Measurements from ENCODE around the gene HOXB5. TPM values are rescaled to one million over a fixed set of nuclear protein-coding genes. Genes with fewer than 3 reads are reported as not detected.

The HOXB5 gene
- total RNA-seq, 2 donors from 2014 or later: 0.56 to 3.8 TPM

DNA sequence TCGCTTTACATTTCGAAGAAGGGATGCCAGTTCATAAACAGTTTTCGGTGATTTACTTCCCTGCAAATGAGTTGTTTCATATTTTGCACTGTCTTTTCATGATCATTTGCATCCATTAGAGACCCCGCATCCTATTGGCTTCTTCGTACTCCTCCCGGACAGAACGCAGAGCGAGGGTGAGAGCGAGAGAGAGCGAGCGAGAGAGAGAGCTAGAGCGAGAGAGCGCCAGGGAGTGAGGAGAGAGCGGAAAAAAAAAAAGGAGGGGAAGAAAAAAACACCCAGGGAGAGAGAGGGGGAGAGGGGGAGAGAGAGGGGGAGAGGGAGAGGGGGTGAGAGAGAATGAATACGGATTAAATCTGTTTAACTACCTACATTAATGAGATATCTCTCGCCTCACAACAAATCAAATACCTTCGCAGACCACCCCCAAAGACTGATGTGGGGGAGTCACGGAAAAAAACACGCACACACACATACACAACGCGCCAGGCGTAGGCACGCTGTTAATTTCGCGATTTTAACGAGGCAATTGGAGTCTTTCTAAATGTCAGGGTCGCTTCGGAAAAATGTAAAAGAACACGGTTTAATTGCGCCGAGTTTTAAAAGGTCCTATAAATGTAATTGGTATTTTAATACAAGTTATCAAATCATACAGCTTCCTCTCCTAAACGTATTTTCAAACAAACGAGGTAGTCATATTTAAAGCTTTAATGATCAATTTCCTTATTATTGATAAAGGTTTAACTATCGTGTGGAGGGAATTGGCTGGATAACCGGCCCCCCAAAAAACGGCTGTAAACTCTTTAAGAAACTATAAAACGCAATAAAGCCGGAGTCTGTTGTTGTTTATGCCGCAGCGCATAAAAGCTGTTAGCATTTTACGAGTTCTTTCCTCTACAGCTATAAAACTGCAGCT lies 21.7 kb upstream of the HOXB5 start, which contains the start of gene HOXB8:
TSS of gene HOXB8 (minus strand) at position 246 of the 916 bp plus-strand sequence. CDS start 588 bp downstream, outside the sequence.
- peaks cover 4 to 40% of the 10 kb centered on the region in 2 donors for H3K4me1 ChIP-seq (ENCODE audit: control insufficient read depth in 1 of 2, low read depth in 2 of 2)
- H3K27me3 ChIP-seq (replicated peaks; ENCODE audit: insufficient read depth): peaks cover 29% of the 10 kb centered on the region
- peak within 1 kb of the TSS; percentile 81 for H3K4me3 ChIP-seq
- DNase-seq (ENCODE audit: low spot score): no peak
- H3K36me3 ChIP-seq: no peaks in the 10 kb centered on the region
- TF ChIP-seq CTCF (IDR thresholded peaks at IDR 0.05): no peak
- H3K9me3 ChIP-seq: no peaks in the 10 kb centered on the region
- no peak within 1 kb of the TSS for H3K27ac ChIP-seq
- no peak for ATAC-seq (ENCODE audit: insufficient number of reproducible peaks, low FRiP score, low read depth)

- no peaks in the 10 kb centered on the region for H3K36me3 ChIP-seq
- no peaks in the 10 kb centered on the region for H3K9me3 ChIP-seq
- ATAC-seq (ENCODE audit: insufficient number of reproducible peaks, low FRiP score, low read depth) (no peak), DNase-seq (ENCODE audit: low spot score) (no peak)
- H3K27me3 ChIP-seq (replicated peaks; ENCODE audit: insufficient read depth): peaks cover 19% of the 10 kb centered on the region
- no peak for TF ChIP-seq CTCF (IDR thresholded peaks at IDR 0.05)
- peak overlapping the region; percentile 81 for H3K4me3 ChIP-seq
- no peak overlapping the region for H3K27ac ChIP-seq
- H3K4me1 ChIP-seq (ENCODE audit: control insufficient read depth in 1 of 2, low read depth in 2 of 2): peaks cover 4 to 52% of the 10 kb centered on the region in 2 donors
These were observed 20.5 kb upstream of the HOXB5 start for GRCh38 chr17:48613862-48614694.

- H3K27me3 ChIP-seq (replicated peaks; ENCODE audit: insufficient read depth): peaks cover 19% of the 10 kb centered on the region
- H3K36me3 ChIP-seq: no peaks in the 10 kb centered on the region
- DNase-seq (ENCODE audit: low spot score) (no peak), ATAC-seq (ENCODE audit: insufficient number of reproducible peaks, low FRiP score, low read depth) (no peak)
- peaks cover 4 to 52% of the 10 kb centered on the region in 2 donors for H3K4me1 ChIP-seq (ENCODE audit: control insufficient read depth in 1 of 2, low read depth in 2 of 2)
- peak overlapping the region; percentile 81 for H3K4me3 ChIP-seq
- TF ChIP-seq CTCF (IDR thresholded peaks at IDR 0.05): no peak
- H3K9me3 ChIP-seq: no peaks in the 10 kb centered on the region
- peak overlapping the region in 1 of 2 donors; percentile 25 for H3K27ac ChIP-seq
These were observed 19.5 kb upstream of the HOXB5 start for GRCh38 chr17:48612854-48613691.

GRCh38 chr17:48612456-48612853 lies 18.9 kb upstream of the HOXB5 start:
- H3K27ac ChIP-seq: peak overlapping the region in 1 of 2 donors; percentile 8
- peaks cover 19% of the 10 kb centered on the region for H3K27me3 ChIP-seq (replicated peaks; ENCODE audit: insufficient read depth)
- peaks cover 4 to 45% of the 10 kb centered on the region in 2 donors for H3K4me1 ChIP-seq (ENCODE audit: control insufficient read depth in 1 of 2, low read depth in 2 of 2)
- no peaks in the 10 kb centered on the region for H3K36me3 ChIP-seq
- no peaks in the 10 kb centered on the region for H3K9me3 ChIP-seq
- H3K4me3 ChIP-seq: peak overlapping the region; percentile 81
- no peak for TF ChIP-seq CTCF (IDR thresholded peaks at IDR 0.05)
- ATAC-seq (ENCODE audit: insufficient number of reproducible peaks, low FRiP score, low read depth) (no peak), DNase-seq (ENCODE audit: low spot score) (no peak)
